ENCODE data around the gene SERPINE1.

- TF ChIP-seq CTCF (IDR thresholded peaks at IDR 0.05; ENCODE audit: insufficient read depth, low read length, poor library complexity, severe bottlenecking): no peak
- no peak for TF ChIP-seq EZH2phosphoT487 (conservative IDR thresholded peaks at IDR 0.05; ENCODE audit: low read length)
These were observed 36.6 kb downstream of the SERPINE1 start for GRCh38 chr7:101163279-101164070.

All from SU-DHL-6 (cell line).